Measurements from ENCODE around the gene RAG1.

DNA sequence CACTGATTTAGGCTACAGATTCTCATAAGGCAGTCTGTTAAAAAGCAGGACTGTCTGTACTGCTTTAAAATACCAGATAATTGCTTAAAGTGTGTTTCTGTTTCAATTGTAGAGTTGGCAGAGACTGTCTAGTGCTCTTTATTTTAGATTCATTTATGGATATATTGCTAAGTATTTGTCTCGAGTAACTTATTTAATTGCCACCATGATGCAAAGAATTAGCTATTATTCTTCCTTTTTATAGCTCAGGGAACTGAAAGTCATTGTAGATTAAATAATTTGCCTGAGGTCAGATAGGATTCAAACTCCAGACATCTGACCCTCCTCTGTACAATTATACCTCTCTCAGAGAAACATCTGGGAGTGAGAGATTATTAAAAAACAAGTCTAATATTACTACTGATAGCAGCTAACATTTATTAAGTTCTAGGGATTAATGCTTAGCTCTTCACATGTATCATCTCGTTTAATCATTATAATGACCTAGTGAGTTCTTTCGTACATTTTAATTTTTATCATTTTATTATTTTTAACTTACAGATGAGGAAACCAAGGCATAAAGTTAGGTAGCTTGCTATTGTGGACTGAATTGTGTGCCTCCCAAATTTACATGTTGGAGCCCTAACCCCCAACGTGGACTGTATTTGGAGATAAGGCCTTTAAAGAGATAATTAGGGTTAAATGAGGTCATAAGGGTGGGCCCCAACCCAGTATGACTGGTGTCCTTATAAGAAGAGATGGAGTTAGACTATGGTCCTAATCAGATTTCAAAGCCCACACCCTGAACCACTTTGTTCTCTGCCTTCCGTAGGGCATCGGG is 49.9 kb downstream of the RAG1 start:
- TF ChIP-seq, protein P1, sequence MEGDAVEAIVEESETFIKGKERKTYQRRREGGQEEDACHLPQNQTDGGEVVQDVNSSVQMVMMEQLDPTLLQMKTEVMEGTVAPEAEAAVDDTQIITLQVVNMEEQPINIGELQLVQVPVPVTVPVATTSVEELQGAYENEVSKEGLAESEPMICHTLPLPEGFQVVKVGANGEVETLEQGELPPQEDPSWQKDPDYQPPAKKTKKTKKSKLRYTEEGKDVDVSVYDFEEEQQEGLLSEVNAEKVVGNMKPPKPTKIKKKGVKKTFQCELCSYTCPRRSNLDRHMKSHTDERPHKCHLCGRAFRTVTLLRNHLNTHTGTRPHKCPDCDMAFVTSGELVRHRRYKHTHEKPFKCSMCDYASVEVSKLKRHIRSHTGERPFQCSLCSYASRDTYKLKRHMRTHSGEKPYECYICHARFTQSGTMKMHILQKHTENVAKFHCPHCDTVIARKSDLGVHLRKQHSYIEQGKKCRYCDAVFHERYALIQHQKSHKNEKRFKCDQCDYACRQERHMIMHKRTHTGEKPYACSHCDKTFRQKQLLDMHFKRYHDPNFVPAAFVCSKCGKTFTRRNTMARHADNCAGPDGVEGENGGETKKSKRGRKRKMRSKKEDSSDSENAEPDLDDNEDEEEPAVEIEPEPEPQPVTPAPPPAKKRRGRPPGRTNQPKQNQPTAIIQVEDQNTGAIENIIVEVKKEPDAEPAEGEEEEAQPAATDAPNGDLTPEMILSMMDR (IDR thresholded peaks at IDR 0.05 in 4 of 5, conservative IDR thresholded peaks at IDR 0.05 in 1 of 5): no peak
- TF ChIP-seq POLR2A (IDR thresholded peaks at IDR 0.05): no peak

Data from gastrocnemius medialis (tissue), 4 donors.